K562 (cell line): ENCODE measurements around the gene TMSB10. TPM values are rescaled to one million over a fixed set of nuclear protein-coding genes. Genes with fewer than 3 reads are reported as not detected.

Experiments used
- C11orf30 ChIP-seq: fragments of 450-650 bp; IDR thresholded peaks from 2 replicates; pipeline ENCODE4 v1.6.1; 2016; ENCODE audit warnings: low read depth, mild to moderate bottlenecking
- DPF2 ChIP-seq: fragments of 450-650 bp; IDR thresholded peaks from 2 replicates; pipeline ENCODE4 v1.6.1; 2016
- GATA2 ChIP-seq: sonication (generic); formaldehyde crosslinking; IDR thresholded peaks from 2 replicates; pipeline ENCODE4 v1.4.0; 2020; ENCODE audit warnings: mild to moderate bottlenecking, missing genetic modification reagents
- KDM5B ChIP-seq: fragments of 200-600 bp; sonication (generic); IDR thresholded peaks from 2 replicates; pipeline ENCODE4 v1.6.1; 2012; ENCODE audit warnings: low read depth, mild to moderate bottlenecking, moderate library complexity, low read length, control low read depth, inconsistent platforms; ENCODE audit not compliant: insufficient replicate concordance
- NFE2 ChIP-seq: IDR thresholded peaks from 2 replicates; pipeline ENCODE4 v1.6.1; 2014; ENCODE audit warnings: antibody characterized with exemption, low read depth
- PCBP2 ChIP-seq: fragments of 200-400 bp; formaldehyde crosslinking; IDR thresholded peaks from 2 replicates; pipeline ENCODE4 v1.6.1; 2018; ENCODE audit warnings: low read length, low read depth, mild to moderate bottlenecking, moderate library complexity; ENCODE audit not compliant: poor library complexity, severe bottlenecking
- RCOR1 ChIP-seq, 2 experiments: IDR thresholded peaks; 2 replicates each; pipeline ENCODE4 v1.6.1; 2012; ENCODE audit warnings: low read depth in 2 of 2, low read length in 2 of 2, borderline replicate concordance in 1 of 2, improper control_type of control experiment in 1 of 2
- TEAD2 ChIP-seq: fragments of 450-650 bp; IDR thresholded peaks from 2 replicates; pipeline ENCODE4 v1.6.1; 2016; ENCODE audit warnings: missing genetic modification characterization, control low read depth, missing compliant biosample characterization
- TFAM ChIP-seq: fragments of 250-450 bp; sonication (Bioruptor Pico); conservative IDR thresholded peaks from 2 replicates; pipeline ENCODE4 v1.5.0; 2021; ENCODE audit warnings: mild to moderate bottlenecking, moderate library complexity
- ZNF408 ChIP-seq: fragments of 250-450 bp; sonication (Bioruptor Pico); IDR thresholded peaks from 2 replicates; pipeline ENCODE4 v1.4.0; 2020; ENCODE audit warnings: low read depth, mild to moderate bottlenecking, moderate library complexity
- ZNF644 ChIP-seq: fragments of 200-800 bp; sonication (Bioruptor generic); IDR thresholded peaks from 2 replicates; pipeline ENCODE4 v1.6.1; 2016; ENCODE audit warnings: low read depth, missing genetic modification characterization, missing compliant biosample characterization
- polyA plus RNA-seq, 8 experiments: library from polyadenylated mRNA; depleted of rRNA in 4 of 8; stranded (reverse) in 5 of 8; unstranded in 3 of 8; fragments of >200 nt; fragmentation: Nextera tagmentation in 2 of 8; fragmentation: Illumina TruSeq in 1 of 8; extraction: Ambion mirVana in 2 of 8; extraction: Trizol in 1 of 8; gene quantifications; 2 replicates each; pipeline versions ENCODE4 v1.2.1 to v1.2.3, GENCODE V29; 2011 to 2014; ENCODE audit warnings: inconsistent platforms in 1 of 8, missing spikeins in 1 of 8
- total RNA-seq, 7 experiments: library from RNA; depleted of rRNA in 6 of 7; stranded (reverse); fragments of >200 nt in 6 of 7; fragmentation: Illumina TruSeq in 2 of 7; extraction: Trizol in 2 of 7; gene quantifications; 2 replicates each; pipeline versions ENCODE4 v1.2.1 to v1.2.3, GENCODE V29; 2011 to 2021; ENCODE audit warnings: low replicate concordance in 1 of 7
- TF ChIP-seq, protein P1 (sequence below), 2 experiments: fragments of 450-650 bp in 1 of 2; sonication (generic) in 1 of 2; formaldehyde crosslinking in 1 of 2; IDR thresholded peaks; 2 replicates each; pipeline versions ENCODE4 v1.7.1 to v1.9.0; 2016 to 2022; ENCODE audit warnings: inconsistent platforms in 1 of 2, mild to moderate bottlenecking in 1 of 2, missing genetic modification reagents in 1 of 2
- TF ChIP-seq, protein P2 (sequence below): sonication (generic); formaldehyde crosslinking; IDR thresholded peaks from 2 replicates; pipeline ENCODE4 v1.8.0; 2022; ENCODE audit warnings: mild to moderate bottlenecking, missing genetic modification reagents
- TF ChIP-seq, protein P3 (sequence below): fragments of 450-650 bp; IDR thresholded peaks from 2 replicates; pipeline ENCODE4 v1.7.1; 2018; ENCODE audit warnings: mild to moderate bottlenecking, low read depth; ENCODE audit not compliant: partially characterized antibody

The TMSB10 gene
- total and polyA plus RNA-seq, 9 of the 15 experiments (the other 6 are each of a cell fraction or from before 2014, with no cell fraction given): 382 to 2,226 (median 959) TPM

DNA sequence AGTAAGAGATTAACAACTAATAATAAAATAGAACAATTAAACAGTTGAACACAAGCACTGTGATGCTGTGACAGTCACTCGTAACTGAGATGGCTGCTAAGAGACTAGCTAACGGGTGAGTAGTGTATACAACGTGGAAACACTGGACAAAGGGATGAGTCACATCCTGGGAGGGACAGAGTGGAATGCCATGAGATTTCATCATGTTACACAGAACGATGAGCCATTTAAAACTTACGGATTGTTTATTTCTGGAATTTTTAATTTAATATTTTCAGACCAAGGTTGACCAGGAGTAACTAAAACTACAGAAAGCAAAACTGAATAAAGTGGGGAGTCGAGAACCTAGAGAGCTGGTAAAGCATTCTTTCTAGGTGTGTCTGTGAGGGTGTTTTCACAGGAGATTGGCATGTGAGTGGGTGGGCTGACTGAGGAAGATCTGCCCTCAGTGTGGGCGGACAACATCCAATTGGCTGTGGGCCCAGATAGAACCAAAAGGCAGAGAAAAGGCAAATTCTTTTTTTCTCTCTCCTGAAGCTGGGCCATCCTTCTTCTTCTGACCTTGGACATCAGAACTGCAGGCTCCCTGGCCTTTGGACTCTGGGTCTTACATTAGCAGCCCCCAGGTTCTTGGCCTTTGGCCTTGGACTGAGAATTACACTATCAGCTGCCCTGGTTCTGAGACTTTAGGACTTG is 14.6 kb downstream of the TMSB10 start (continued):
- TF ChIP-seq, protein P1, sequence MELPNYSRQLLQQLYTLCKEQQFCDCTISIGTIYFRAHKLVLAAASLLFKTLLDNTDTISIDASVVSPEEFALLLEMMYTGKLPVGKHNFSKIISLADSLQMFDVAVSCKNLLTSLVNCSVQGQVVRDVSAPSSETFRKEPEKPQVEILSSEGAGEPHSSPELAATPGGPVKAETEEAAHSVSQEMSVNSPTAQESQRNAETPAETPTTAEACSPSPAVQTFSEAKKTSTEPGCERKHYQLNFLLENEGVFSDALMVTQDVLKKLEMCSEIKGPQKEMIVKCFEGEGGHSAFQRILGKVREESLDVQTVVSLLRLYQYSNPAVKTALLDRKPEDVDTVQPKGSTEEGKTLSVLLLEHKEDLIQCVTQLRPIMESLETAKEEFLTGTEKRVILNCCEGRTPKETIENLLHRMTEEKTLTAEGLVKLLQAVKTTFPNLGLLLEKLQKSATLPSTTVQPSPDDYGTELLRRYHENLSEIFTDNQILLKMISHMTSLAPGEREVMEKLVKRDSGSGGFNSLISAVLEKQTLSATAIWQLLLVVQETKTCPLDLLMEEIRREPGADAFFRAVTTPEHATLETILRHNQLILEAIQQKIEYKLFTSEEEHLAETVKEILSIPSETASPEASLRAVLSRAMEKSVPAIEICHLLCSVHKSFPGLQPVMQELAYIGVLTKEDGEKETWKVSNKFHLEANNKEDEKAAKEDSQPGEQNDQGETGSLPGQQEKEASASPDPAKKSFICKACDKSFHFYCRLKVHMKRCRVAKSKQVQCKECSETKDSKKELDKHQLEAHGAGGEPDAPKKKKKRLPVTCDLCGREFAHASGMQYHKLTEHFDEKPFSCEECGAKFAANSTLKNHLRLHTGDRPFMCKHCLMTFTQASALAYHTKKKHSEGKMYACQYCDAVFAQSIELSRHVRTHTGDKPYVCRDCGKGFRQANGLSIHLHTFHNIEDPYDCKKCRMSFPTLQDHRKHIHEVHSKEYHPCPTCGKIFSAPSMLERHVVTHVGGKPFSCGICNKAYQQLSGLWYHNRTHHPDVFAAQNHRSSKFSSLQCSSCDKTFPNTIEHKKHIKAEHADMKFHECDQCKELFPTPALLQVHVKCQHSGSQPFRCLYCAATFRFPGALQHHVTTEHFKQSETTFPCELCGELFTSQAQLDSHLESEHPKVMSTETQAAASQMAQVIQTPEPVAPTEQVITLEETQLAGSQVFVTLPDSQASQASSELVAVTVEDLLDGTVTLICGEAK (IDR thresholded peaks at IDR 0.05): no peak
- TF ChIP-seq, protein P1 (CRISPR knock-in tag; IDR thresholded peaks at IDR 0.05): no peak
- no peak for TF ChIP-seq PCBP2
- no peak for TF ChIP-seq TEAD2 (tag)
- no peak for TF ChIP-seq GATA2 (CRISPR knock-in tag)
- TF ChIP-seq ZNF408: no peak
- TF ChIP-seq DPF2: peak; percentile 88
- TF ChIP-seq, protein P2, sequence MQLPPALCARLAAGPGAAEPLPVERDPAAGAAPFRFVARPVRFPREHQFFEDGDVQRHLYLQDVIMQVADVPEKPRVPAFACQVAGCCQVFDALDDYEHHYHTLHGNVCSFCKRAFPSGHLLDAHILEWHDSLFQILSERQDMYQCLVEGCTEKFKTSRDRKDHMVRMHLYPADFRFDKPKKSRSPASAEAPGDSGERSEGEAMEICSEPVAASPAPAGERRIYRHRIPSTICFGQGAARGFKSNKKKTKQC (CRISPR knock-in tag): no peak
- no peak for TF ChIP-seq TFAM (CRISPR knock-in tag)
- TF ChIP-seq, protein P3, sequence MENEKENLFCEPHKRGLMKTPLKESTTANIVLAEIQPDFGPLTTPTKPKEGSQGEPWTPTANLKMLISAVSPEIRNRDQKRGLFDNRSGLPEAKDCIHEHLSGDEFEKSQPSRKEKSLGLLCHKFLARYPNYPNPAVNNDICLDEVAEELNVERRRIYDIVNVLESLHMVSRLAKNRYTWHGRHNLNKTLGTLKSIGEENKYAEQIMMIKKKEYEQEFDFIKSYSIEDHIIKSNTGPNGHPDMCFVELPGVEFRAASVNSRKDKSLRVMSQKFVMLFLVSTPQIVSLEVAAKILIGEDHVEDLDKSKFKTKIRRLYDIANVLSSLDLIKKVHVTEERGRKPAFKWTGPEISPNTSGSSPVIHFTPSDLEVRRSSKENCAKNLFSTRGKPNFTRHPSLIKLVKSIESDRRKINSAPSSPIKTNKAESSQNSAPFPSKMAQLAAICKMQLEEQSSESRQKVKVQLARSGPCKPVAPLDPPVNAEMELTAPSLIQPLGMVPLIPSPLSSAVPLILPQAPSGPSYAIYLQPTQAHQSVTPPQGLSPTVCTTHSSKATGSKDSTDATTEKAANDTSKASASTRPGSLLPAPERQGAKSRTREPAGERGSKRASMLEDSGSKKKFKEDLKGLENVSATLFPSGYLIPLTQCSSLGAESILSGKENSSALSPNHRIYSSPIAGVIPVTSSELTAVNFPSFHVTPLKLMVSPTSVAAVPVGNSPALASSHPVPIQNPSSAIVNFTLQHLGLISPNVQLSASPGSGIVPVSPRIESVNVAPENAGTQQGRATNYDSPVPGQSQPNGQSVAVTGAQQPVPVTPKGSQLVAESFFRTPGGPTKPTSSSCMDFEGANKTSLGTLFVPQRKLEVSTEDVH: no peak
- no peak for TF ChIP-seq KDM5B
- 0 out of 2 replicates have a peak, but pooled peaks have one; percentile 6 for TF ChIP-seq C11orf30
- TF ChIP-seq ZNF644: peak; percentile 59
- peak in 1 of 2 experiments; percentile 29; a peak in 1 of 4 replicates for TF ChIP-seq RCOR1 (IDR thresholded peaks at IDR 0.05; ENCODE audit: borderline replicate concordance in 1 of 2, low read depth in 2 of 2, low read length in 2 of 2)
- TF ChIP-seq NFE2: peak; percentile 28; the same call in 1 of the 2 replicates
